Eye (tissue), 1 donor: ENCODE data around the gene FHIP2A.
"Not testable (repeated sequence)": the region's sequence is repeated elsewhere in the genome, so short reads cannot be mapped to it uniquely, and the experiment has no call there.

Experiments
- DNase-seq: peaks from one replicate; pipeline ENCODE4 v3.0.0-alpha.2; 2015

FHIP2A gene

GRCh38 chr10:114816308-114816707 is 5.3 kb upstream of the FHIP2A start:
- DNase-seq, result no peak

GRCh38 chr10:114819322-114819721 is 2.3 kb upstream of the FHIP2A start:
- peak; percentile 16 for DNase-seq

- DNase-seq, result peak; percentile 86
Measured at GRCh38 chr10:114821915-114822443, 399 bp downstream of the FHIP2A start.

- DNase-seq, result peak; percentile 83
Measured at GRCh38 chr10:114822444-114823076, 980 bp downstream of the FHIP2A start.

GRCh38 chr10:114823077-114823463 is 1.5 kb downstream of the FHIP2A start:
- DNase-seq, result peak; percentile 62

- no peak for DNase-seq
Measured at GRCh38 chr10:114824391-114824790, 2.8 kb downstream of the FHIP2A start.

- peak; percentile 13 for DNase-seq
Measured at GRCh38 chr10:114825513-114826253, 4.1 kb downstream of the FHIP2A start.

- no peak for DNase-seq
Measured at GRCh38 chr10:114829160-114829909, 7.8 kb downstream of the FHIP2A start.

- no peak for DNase-seq
Measured at GRCh38 chr10:114831186-114831867, 9.7 kb downstream of the FHIP2A start.

- no peak for DNase-seq
Measured at GRCh38 chr10:114837690-114838089, 16.1 kb downstream of the FHIP2A start.

GRCh38 chr10:114839901-114840300 is 18.3 kb downstream of the FHIP2A start:
- no peak for DNase-seq

- DNase-seq, result no peak
Measured at GRCh38 chr10:114845978-114846693, 24.6 kb downstream of the FHIP2A start.

GRCh38 chr10:114847517-114847916 is 25.9 kb downstream of the FHIP2A start:
- DNase-seq, result not testable (repeated sequence)

GRCh38 chr10:114849674-114850073 is 28.1 kb downstream of the FHIP2A start:
- DNase-seq, result no peak

GRCh38 chr10:114850126-114850525 is 28.5 kb downstream of the FHIP2A start:
- DNase-seq, result no peak

GRCh38 chr10:114851336-114851735 is 29.8 kb downstream of the FHIP2A start:
- DNase-seq, result no peak

GRCh38 chr10:114852197-114852596 is 30.6 kb downstream of the FHIP2A start:
- DNase-seq, result no peak

- no peak for DNase-seq
Measured at GRCh38 chr10:114854906-114855305, 33.3 kb downstream of the FHIP2A start.

- no peak for DNase-seq
Measured at GRCh38 chr10:114855776-114856543, 34.4 kb downstream of the FHIP2A start.

GRCh38 chr10:114856544-114857287 is 35.1 kb downstream of the FHIP2A start:
- no peak for DNase-seq

- DNase-seq, result not testable (repeated sequence)
Measured at GRCh38 chr10:114857288-114857565, 35.6 kb downstream of the FHIP2A start.
